Neutrophil (primary cell): ENCODE results near the gene ITPR2.

ENCODE experiments used
- H3K27ac ChIP-seq: fragments of 200-600 bp; sonication (generic); 2 replicates; pipeline ENCODE4 v1.5.1; 2016; ENCODE audit warnings: mild to moderate bottlenecking, moderate library complexity
- H3K27me3 ChIP-seq: fragments of 200-600 bp; sonication (generic); 2 replicates; pipeline ENCODE4 v1.6.0; 2016; ENCODE audit warnings: mild to moderate bottlenecking
- H3K36me3 ChIP-seq: fragments of 200-600 bp; sonication (generic); 2 replicates; pipeline ENCODE4 v1.5.1; 2017
- H3K4me1 ChIP-seq, 2 experiments: fragments of 200-600 bp in 1 of 2; sonication (generic) in 1 of 2; 1 replicate in 1 of 2; 2 replicates in 1 of 2; pipeline versions ENCODE4 v1.5.1 to v1.6.1; 2013 to 2016; ENCODE audit warnings: low read depth in 1 of 2, low read length in 1 of 2, mild to moderate bottlenecking in 1 of 2, moderate library complexity in 1 of 2; ENCODE audit not compliant: control insufficient read depth in 1 of 2, insufficient read depth in 1 of 2
- H3K4me3 ChIP-seq, 2 experiments: fragments of 200-600 bp in 1 of 2; sonication (generic) in 1 of 2; 1 replicate in 1 of 2; 2 replicates in 1 of 2; pipeline ENCODE4 v1.5.1; 2013 to 2016; ENCODE audit warnings: low read depth in 1 of 2, low read length in 1 of 2, mild to moderate bottlenecking in 1 of 2, moderate library complexity in 1 of 2
- H3K9me3 ChIP-seq: fragments of 200-600 bp; sonication (generic); 2 replicates; pipeline ENCODE4 v1.5.1; 2016
- TF ChIP-seq, protein P1 (sequence below): fragments of 200-600 bp; sonication (generic); IDR thresholded peaks from 2 replicates; pipeline ENCODE4 v1.5.1; 2016; ENCODE audit warnings: antibody characterized with exemption

Gene ITPR2

DNA sequence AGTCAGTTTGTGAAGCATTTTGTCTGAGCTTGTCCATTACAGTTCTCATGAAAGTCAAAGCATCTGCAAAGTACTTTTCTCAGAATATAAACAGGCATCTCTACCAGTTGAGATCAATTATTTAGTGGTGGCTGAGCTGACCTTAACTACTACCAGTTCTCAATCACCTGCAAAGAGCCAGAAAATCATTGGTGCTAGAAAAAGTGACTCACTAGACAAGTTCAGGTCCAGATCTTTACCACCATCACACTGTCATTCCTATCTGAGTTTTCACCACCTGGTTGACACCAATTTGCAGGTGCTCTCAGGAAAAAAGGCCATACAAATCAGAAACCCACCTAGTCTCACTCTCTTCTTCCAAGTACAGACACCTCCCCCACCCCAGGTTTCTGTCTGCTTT is 33.3 kb downstream of the ITPR2 start:
- Histone ChIP-seq H3K27ac (no peak overlapping the region), H3K27me3 (no peaks in the 10 kb centered on the region), H3K9me3 (no peaks in the 10 kb centered on the region), H3K4me3 (no peak overlapping the region), H3K36me3 (no peaks in the 10 kb centered on the region), H3K4me1 (peaks cover 0 to 10% of the 10 kb centered on the region in 2 experiments)
- TF ChIP-seq, protein P1, sequence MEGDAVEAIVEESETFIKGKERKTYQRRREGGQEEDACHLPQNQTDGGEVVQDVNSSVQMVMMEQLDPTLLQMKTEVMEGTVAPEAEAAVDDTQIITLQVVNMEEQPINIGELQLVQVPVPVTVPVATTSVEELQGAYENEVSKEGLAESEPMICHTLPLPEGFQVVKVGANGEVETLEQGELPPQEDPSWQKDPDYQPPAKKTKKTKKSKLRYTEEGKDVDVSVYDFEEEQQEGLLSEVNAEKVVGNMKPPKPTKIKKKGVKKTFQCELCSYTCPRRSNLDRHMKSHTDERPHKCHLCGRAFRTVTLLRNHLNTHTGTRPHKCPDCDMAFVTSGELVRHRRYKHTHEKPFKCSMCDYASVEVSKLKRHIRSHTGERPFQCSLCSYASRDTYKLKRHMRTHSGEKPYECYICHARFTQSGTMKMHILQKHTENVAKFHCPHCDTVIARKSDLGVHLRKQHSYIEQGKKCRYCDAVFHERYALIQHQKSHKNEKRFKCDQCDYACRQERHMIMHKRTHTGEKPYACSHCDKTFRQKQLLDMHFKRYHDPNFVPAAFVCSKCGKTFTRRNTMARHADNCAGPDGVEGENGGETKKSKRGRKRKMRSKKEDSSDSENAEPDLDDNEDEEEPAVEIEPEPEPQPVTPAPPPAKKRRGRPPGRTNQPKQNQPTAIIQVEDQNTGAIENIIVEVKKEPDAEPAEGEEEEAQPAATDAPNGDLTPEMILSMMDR: no peak

GRCh38 chr12:26798640-26799039 is 34.4 kb downstream of the ITPR2 start:
- H3K9me3 ChIP-seq: no peaks in the 10 kb centered on the region
- peaks cover 0 to 10% of the 10 kb centered on the region in 2 experiments for H3K4me1 ChIP-seq
- H3K27ac ChIP-seq: no peak overlapping the region
- H3K27me3 ChIP-seq: no peaks in the 10 kb centered on the region
- TF ChIP-seq, protein P1: no peak
- no peaks in the 10 kb centered on the region for H3K36me3 ChIP-seq
- H3K4me3 ChIP-seq: no peak overlapping the region

- TF ChIP-seq, protein P1: no peak
- Histone ChIP-seq H3K9me3 (no peaks in the 10 kb centered on the region), H3K36me3 (no peaks in the 10 kb centered on the region)
Observed at GRCh38 chr12:26798023-26798422, 35.0 kb downstream of the ITPR2 start.

GRCh38 chr12:26795910-26796309 is 37.1 kb downstream of the ITPR2 start:
- no peaks in the 10 kb centered on the region for H3K27me3 ChIP-seq
- H3K4me1 ChIP-seq: peaks cover 10 to 19% of the 10 kb centered on the region in 2 experiments
- no peak overlapping the region for H3K27ac ChIP-seq
- TF ChIP-seq, protein P1: no peak
- no peaks in the 10 kb centered on the region for H3K36me3 ChIP-seq
- H3K9me3 ChIP-seq: no peaks in the 10 kb centered on the region
- H3K4me3 ChIP-seq: no peak overlapping the region

More at GRCh38 chr12:26798023-26798422, 35.0 kb downstream of the ITPR2 start:
- Histone ChIP-seq H3K4me1 (peaks cover 0 to 10% of the 10 kb centered on the region in 2 experiments), H3K27me3 (no peaks in the 10 kb centered on the region), H3K4me3 (no peak overlapping the region), H3K27ac (no peak overlapping the region)

GRCh38 chr12:26791301-26791791 is 41.6 kb downstream of the ITPR2 start:
- Histone ChIP-seq H3K27me3 (no peaks in the 10 kb centered on the region), H3K4me3 (no peak overlapping the region), H3K27ac (peak overlapping the region; percentile 69), H3K4me1 (peaks cover 10 to 11% of the 10 kb centered on the region in 2 experiments), H3K9me3 (no peaks in the 10 kb centered on the region), H3K36me3 (no peaks in the 10 kb centered on the region)
- TF ChIP-seq, protein P1: no peak

- peaks cover 10 to 11% of the 10 kb centered on the region in 2 experiments for H3K4me1 ChIP-seq
Observed at GRCh38 chr12:26790645-26790994, 42.4 kb downstream of the ITPR2 start.

More at GRCh38 chr12:26790645-26790994, 42.4 kb downstream of the ITPR2 start:
- H3K4me3 ChIP-seq: no peak overlapping the region
- peak overlapping the region; percentile 69 for H3K27ac ChIP-seq
- H3K27me3 ChIP-seq: no peaks in the 10 kb centered on the region
- TF ChIP-seq, protein P1: no peak
- no peaks in the 10 kb centered on the region for H3K36me3 ChIP-seq
- H3K9me3 ChIP-seq: no peaks in the 10 kb centered on the region
